Measurements from ENCODE around the gene TEX55.
"Not testable (repeated sequence)": the region's sequence is repeated elsewhere in the genome, so short reads cannot be mapped to it uniquely, and the experiment has no call there.

The TEX55 gene

DNA sequence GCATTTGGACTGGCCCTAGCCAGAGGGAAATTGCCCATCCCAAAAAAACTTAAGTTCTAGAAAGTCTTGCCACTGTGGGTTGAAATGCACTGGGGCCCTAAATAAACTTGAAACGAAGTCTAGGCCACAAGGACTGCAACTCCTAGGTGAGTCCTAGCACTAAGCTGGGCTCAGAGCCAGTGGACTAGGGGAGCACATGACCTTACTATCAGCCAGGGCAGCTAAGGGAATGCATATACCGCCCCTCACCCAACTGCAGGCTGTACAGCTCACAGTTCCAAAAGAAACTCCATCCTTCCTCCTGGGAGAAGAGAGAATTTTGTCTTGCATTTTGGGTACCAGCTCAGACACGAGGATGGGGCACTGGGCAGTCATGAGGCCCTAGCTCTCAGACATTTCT lies 23.6 kb upstream of the TEX55 start:
- FAIRE-seq: no peak
- no peak for DNase-seq (ENCODE audit: insufficient read length, low spot score)
- TF ChIP-seq, protein P1, sequence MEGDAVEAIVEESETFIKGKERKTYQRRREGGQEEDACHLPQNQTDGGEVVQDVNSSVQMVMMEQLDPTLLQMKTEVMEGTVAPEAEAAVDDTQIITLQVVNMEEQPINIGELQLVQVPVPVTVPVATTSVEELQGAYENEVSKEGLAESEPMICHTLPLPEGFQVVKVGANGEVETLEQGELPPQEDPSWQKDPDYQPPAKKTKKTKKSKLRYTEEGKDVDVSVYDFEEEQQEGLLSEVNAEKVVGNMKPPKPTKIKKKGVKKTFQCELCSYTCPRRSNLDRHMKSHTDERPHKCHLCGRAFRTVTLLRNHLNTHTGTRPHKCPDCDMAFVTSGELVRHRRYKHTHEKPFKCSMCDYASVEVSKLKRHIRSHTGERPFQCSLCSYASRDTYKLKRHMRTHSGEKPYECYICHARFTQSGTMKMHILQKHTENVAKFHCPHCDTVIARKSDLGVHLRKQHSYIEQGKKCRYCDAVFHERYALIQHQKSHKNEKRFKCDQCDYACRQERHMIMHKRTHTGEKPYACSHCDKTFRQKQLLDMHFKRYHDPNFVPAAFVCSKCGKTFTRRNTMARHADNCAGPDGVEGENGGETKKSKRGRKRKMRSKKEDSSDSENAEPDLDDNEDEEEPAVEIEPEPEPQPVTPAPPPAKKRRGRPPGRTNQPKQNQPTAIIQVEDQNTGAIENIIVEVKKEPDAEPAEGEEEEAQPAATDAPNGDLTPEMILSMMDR (IDR thresholded peaks at IDR 0.05; ENCODE audit: insufficient read depth, missing control alignments): no peak

DNA sequence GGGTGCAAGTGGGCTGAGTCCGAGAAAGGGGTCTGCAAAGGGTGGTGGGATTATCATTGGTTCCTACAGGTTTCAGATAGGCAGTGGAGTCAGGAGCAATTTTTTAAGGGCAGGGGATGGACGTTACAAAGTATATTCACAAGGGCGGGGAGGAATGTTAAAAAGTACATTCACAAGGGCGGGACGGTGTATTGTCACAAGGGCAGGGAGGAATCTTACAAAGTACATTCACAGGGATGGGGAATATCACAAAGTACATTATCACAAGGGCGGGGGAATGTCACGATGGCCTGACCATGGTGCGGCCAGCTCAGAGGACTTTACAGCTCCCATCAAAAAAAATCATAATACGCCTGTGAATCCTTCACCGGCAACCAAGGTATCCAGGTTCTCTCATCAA lies 20.6 kb upstream of the TEX55 start:
- TF ChIP-seq, protein P1 (IDR thresholded peaks at IDR 0.05; ENCODE audit: insufficient read depth, missing control alignments): no peak
- DNase-seq (ENCODE audit: insufficient read length, low spot score) (no peak), FAIRE-seq (no peak)

DNA sequence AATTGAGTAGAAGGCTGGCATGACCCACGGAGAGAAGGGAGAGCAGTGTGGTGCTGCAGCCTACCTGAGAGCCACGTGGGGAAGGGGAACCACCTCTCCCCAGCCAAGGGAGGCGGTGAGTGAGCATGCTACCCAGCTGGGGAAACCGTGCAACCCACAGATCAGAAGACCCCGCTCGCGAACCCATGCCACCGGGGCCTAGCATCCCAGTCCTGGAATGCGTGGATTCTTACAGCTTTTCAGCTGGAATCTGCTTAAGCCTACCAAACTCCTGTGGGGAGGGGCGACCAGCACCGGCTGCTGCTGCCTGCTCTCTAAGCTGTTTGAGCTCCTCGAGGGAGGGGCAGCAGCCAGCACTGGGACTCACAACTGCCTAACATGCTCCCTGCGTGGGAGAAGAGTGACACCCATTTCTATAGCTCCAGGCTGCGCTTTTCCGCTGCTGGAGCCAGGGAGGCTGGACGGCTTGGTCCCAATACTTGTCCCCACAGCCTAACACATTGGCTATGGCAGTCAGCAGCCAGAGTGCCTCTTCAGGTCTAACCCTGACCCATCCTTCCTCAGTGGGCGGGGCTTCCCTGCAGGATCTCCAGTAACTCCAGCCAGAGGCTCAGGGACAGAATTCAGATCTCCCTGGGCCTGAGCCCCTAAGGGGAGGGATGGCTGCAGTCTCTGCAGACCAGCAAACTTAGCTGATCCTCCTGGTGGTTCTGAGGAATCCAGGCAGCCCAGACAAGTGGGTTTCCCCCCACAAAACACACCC lies 20.0 kb upstream of the TEX55 start:
- TF ChIP-seq, protein P1 (IDR thresholded peaks at IDR 0.05; ENCODE audit: insufficient read depth, missing control alignments): no peak
- no peak for DNase-seq (ENCODE audit: insufficient read length, low spot score)
- FAIRE-seq: no peak

DNA sequence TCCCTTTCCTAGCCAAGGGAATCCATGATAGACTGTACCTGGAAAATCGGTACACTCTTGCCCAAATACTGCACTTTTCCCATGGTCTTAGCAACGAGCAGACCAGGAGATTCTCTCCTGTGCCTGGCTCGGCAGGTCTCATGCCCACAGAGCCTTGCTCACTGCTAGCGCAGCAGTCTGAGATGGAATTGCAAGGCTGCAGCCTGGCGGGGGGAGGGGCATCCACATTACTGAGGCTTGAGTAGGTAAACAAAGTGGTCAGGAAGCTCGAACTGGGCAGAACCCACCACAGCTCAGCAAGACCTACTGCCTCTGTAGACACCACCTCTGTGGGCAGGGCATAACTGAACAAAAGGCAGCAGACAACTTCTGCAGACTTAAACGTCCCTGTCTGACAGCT lies 15.7 kb upstream of the TEX55 start:
- FAIRE-seq; DNase-seq (ENCODE audit: insufficient read length, low spot score): not testable (repeated sequence)

DNA sequence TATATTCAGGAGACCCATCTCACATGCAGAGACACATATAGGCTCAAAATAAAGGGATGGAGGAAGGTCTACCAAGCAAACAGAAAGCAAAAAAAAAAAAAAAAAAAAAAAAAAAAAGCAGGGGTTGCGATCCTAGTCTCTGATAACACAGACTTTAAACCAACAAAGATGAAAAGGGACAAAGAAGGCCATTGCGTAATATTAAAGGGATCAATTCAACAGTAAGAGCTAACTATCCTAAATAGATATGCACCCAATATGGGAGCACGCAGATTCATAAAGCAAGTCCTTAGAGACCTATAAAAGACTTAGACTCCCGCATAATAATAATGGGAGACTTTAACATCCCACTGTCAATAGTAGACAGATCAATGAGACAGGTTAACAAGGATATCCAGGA lies 13.7 kb upstream of the TEX55 start:
- FAIRE-seq; DNase-seq (ENCODE audit: insufficient read length, low spot score): not testable (repeated sequence)

DNA sequence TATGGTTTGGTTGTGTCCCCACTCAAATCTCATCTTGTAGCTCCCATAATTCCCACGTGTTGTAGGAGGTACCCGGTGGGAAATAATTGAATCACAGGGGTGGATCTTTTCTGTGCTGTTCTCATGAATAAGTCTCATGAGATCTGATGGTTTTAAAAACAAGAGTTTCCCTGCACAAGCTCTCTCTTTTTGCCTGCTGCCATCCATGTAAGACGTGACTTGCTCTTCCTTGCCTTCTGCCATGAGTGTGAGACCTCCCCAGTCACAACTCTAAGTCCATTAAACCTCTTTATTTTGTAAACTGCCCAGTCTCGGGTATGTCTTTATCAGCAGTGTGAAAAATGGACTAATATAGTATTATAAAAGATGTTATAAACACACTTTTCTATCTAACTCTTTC lies 6.6 kb upstream of the TEX55 start:
- DNase-seq (ENCODE audit: insufficient read length, low spot score); FAIRE-seq: not testable (repeated sequence)

DNA sequence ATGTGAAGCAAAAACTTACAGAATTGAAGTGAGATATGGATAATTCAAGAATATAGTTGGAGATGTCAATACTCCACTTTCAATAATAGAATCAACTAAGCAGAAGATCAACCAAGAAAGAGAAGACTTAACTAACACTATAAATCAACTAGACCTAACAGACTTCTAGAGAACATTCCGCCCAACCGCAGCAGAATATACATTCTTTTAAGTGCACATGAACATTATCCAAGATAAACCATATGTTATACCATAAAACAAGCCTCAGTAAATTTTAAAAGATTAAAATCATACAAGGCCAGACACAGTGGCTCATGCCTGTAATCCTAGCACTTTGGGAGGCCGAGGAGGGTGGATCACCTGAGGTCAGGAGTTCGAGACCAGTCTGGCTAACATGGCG lies 5.5 kb upstream of the TEX55 start:
- DNase-seq (ENCODE audit: insufficient read length, low spot score) (no peak), FAIRE-seq (no peak)
- TF ChIP-seq, protein P1 (IDR thresholded peaks at IDR 0.05; ENCODE audit: insufficient read depth, missing control alignments): no peak

DNA sequence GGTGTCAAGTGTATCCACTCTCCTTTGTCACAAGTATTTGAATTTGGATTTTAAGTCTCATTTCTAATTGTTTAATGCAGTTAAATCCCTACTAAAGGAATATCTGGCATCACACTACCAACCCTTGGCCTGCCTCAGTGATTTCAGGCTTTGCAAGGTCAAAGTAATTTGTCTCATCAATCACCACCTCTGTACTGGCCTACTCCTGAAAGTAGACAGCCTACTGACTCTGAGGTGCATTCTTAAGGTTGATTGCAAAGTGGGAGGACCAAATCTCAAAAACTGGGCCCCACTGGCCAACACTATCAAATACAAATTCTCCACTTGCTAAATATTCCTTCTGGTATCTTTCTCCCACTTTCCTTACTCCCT lies 851 bp upstream of the TEX55 start:
- DNase-seq (ENCODE audit: insufficient read length, low spot score): no peak
- no peak for FAIRE-seq
- TF ChIP-seq, protein P1 (IDR thresholded peaks at IDR 0.05; ENCODE audit: insufficient read depth, missing control alignments): no peak

Data from D721Med (cell line).